ENCODE results near the gene BTRC. TPM values are rescaled to one million over a fixed set of nuclear protein-coding genes. Genes with fewer than 3 reads are reported as not detected.
A peak's percentile ranks its signal among the peaks of the same experiment; 100 is the strongest.

Gene BTRC
- polyA plus RNA-seq, 3 donors, result 2.8 to 4.3 (median 3.1) TPM

DNA sequence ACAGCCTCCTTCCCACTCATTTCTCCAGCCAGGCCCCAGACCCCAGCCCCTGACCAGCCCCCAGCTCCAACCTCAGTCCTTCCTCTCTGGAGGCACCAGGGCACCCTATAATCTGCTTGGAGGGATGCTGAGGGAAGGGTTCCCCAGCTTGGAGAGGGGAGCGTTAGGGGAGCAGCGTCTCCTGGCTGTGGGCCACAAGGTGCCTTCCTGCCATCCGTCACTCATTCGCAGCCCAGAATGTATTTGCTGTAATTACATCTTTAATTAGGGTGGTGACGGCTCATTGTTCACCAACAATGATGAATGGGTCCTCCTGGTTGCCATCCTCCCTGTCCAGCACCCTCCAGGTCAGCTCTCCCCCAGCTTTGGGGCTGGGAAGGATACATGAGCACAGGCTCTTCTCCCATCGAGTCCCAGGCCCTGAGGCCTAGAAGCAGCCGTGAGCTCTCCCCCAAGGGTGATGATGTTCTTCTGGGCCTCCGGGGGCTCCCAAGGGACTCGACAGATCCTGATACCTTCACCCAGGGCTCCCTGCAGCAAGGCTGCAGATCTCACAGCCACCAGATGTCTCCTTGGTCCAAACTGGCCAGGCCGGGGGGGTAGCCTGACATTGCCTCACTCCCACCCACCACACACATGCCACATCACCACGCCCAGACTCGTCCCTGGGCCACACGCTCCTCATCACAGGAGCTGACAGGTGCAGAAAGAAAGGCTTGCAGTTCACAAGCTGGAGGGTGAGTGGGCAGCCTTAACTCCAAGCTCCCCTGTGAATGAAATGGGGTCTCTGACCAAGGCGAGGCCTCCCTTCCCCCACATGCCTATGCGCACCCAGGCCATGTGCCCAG is 207.3 kb downstream of the BTRC start:
- Histone ChIP-seq H3K27ac (ENCODE audit: low read depth in 1 of 2, low read length in 2 of 2) (no peak overlapping the region), H3K4me1 (ENCODE audit: control insufficient read depth in 1 of 2, insufficient read depth in 2 of 2, low read length in 2 of 2) (peaks cover 0 to 4% of the 10 kb centered on the region in 2 donors), H3K79me2 (ENCODE audit: insufficient read depth, low read length) (no peaks in the 10 kb centered on the region), H3K9me3 (replicated peaks in 1 of 2; ENCODE audit: control insufficient read depth in 1 of 2, insufficient read depth in 1 of 2, low read length in 2 of 2) (peaks cover 0 to 3% of the 10 kb centered on the region in 2 donors), H3K4me2 (replicated peaks; ENCODE audit: extremely low read depth, low read length, poor library complexity, severe bottlenecking) (no peak overlapping the region), H3K4me3 (replicated peaks in 1 of 3; ENCODE audit: low read depth in 2 of 3, low read length in 3 of 3) (no peak overlapping the region), H4K20me1 (ENCODE audit: insufficient read depth, low read length) (no peaks in the 10 kb centered on the region), H2AFZ (ENCODE audit: insufficient read depth, low read depth, low read length, poor library complexity, severe bottlenecking) (no peak overlapping the region), H3K27me3 (ENCODE audit: control insufficient read depth in 2 of 2, insufficient read depth in 2 of 2, low read length in 2 of 2) (peaks cover 7 to 18% of the 10 kb centered on the region in 2 donors), H3K36me3 (replicated peaks in 1 of 2; ENCODE audit: control insufficient read depth in 1 of 2, insufficient read depth in 2 of 2, low read length in 2 of 2) (no peaks in the 10 kb centered on the region), H3K9ac (ENCODE audit: insufficient read depth, low read length, poor library complexity, severe bottlenecking) (no peak overlapping the region)
- DNase-seq, result no peak
- no peak overlapping the region for H3K4me3 Mint-ChIP-seq
- 87% methylated on average over 4 of the region's 15 CpGs for WGBS (ENCODE audit: insufficient coverage)
- intact Hi-C loops (cut with micrococcal nuclease), result loop anchor here in 1 of 2 donors (10.0 kb wide), 1 partner anchor 286 kb away; no protein-coding TSS in a partner anchor
- TF ChIP-seq, protein P1, sequence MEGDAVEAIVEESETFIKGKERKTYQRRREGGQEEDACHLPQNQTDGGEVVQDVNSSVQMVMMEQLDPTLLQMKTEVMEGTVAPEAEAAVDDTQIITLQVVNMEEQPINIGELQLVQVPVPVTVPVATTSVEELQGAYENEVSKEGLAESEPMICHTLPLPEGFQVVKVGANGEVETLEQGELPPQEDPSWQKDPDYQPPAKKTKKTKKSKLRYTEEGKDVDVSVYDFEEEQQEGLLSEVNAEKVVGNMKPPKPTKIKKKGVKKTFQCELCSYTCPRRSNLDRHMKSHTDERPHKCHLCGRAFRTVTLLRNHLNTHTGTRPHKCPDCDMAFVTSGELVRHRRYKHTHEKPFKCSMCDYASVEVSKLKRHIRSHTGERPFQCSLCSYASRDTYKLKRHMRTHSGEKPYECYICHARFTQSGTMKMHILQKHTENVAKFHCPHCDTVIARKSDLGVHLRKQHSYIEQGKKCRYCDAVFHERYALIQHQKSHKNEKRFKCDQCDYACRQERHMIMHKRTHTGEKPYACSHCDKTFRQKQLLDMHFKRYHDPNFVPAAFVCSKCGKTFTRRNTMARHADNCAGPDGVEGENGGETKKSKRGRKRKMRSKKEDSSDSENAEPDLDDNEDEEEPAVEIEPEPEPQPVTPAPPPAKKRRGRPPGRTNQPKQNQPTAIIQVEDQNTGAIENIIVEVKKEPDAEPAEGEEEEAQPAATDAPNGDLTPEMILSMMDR (IDR thresholded peaks at IDR 0.05), result no peak
- H3K4me1 Mint-ChIP-seq, result peaks cover 12% of the 10 kb centered on the region
- H3K27me3 Mint-ChIP-seq (ENCODE audit: low read depth in 3 of 3), result peaks cover 24 to 40% (median 39%) of the 10 kb centered on the region in 3 donors
- peak overlapping the region in 1 of 7 donors; percentile 10 for H3K27ac Mint-ChIP-seq
- peaks cover 0 to 2% of the 10 kb centered on the region in 2 donors for H3K36me3 Mint-ChIP-seq
- peaks cover 0 to 5% (median 0%) of the 10 kb centered on the region in 7 donors for H3K9me3 Mint-ChIP-seq

DNA sequence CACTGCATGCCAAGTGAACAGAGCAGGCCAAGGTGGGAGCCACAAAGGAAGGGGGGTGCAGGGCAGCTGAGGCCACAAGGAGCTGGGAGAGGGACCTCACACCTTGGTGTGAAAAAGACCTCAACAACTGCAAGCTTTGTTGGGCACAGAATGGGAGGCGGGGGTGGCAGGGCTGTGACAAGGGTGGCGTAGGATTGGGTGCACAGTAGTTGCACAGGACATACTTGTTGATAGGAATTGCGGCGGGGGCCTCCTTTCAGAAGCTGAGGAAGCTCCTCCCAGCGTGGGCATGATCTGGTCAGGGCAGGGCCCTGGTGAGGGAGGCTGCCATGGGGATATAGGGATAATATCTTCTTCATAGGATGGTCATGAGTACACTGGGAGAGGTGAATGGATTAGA is 208.3 kb downstream of the BTRC start:
- no peak overlapping the region for H3K27ac ChIP-seq (ENCODE audit: low read depth in 1 of 2, low read length in 2 of 2)
- H3K27me3 Mint-ChIP-seq (ENCODE audit: low read depth in 3 of 3), result peaks cover 33 to 49% (median 47%) of the 10 kb centered on the region in 3 donors
- peaks cover 14 to 27% of the 10 kb centered on the region in 2 donors for H3K27me3 ChIP-seq (ENCODE audit: control insufficient read depth in 2 of 2, insufficient read depth in 2 of 2, low read length in 2 of 2)
- H3K9me3 Mint-ChIP-seq, result peaks cover 0 to 5% (median under 1%) of the 10 kb centered on the region in 7 donors
- H3K27ac Mint-ChIP-seq, result no peak overlapping the region
- H3K4me1 Mint-ChIP-seq, result peaks cover 16% of the 10 kb centered on the region
- no peaks in the 10 kb centered on the region for H4K20me1 ChIP-seq (ENCODE audit: insufficient read depth, low read length)
- peaks cover 0 to 4% of the 10 kb centered on the region in 2 donors for H3K36me3 Mint-ChIP-seq
- H3K4me2 ChIP-seq (replicated peaks; ENCODE audit: extremely low read depth, low read length, poor library complexity, severe bottlenecking), result no peak overlapping the region
- WGBS (ENCODE audit: insufficient coverage), result 100% methylated on average over 5 of the region's 5 CpGs
- no peak overlapping the region for H3K9ac ChIP-seq (ENCODE audit: insufficient read depth, low read length, poor library complexity, severe bottlenecking)
- peaks cover 0 to 9% of the 10 kb centered on the region in 2 donors for H3K4me1 ChIP-seq (ENCODE audit: control insufficient read depth in 1 of 2, insufficient read depth in 2 of 2, low read length in 2 of 2)
- no peak overlapping the region for H3K4me3 ChIP-seq (replicated peaks in 1 of 3; ENCODE audit: low read depth in 2 of 3, low read length in 3 of 3)
- no peaks in the 10 kb centered on the region for H3K36me3 ChIP-seq (replicated peaks in 1 of 2; ENCODE audit: control insufficient read depth in 1 of 2, insufficient read depth in 2 of 2, low read length in 2 of 2)
- TF ChIP-seq, protein P1 (IDR thresholded peaks at IDR 0.05), result no peak
- H3K4me3 Mint-ChIP-seq, result no peak overlapping the region
- no peak for DNase-seq
- H3K79me2 ChIP-seq (ENCODE audit: insufficient read depth, low read length), result no peaks in the 10 kb centered on the region
- no peak overlapping the region for H2AFZ ChIP-seq (ENCODE audit: insufficient read depth, low read depth, low read length, poor library complexity, severe bottlenecking)
- H3K9me3 ChIP-seq (replicated peaks in 1 of 2; ENCODE audit: control insufficient read depth in 1 of 2, insufficient read depth in 1 of 2, low read length in 2 of 2), result peaks cover 0 to 10% of the 10 kb centered on the region in 2 donors
- intact Hi-C loops (cut with micrococcal nuclease), result loop anchor here in 1 of 2 donors (10.0 kb wide), 1 partner anchor 287 kb away; no protein-coding TSS in a partner anchor
